Measurements from ENCODE around the gene ACADS. TPM values are rescaled to one million over a fixed set of nuclear protein-coding genes. Genes with fewer than 3 reads are reported as not detected.

ACADS gene
- total RNA-seq, 1 donor from 2014 or later, result 0.88 TPM

GRCh38 chr12:120763250-120763649, 37.6 kb downstream of the ACADS start:
- H3F3A ChIP-seq (ENCODE audit: low read depth), result no peaks in the 10 kb centered on the region
- no peaks in the 10 kb centered on the region for H3K79me2 ChIP-seq (ENCODE audit: low read depth)
- DNase-seq (ENCODE audit: low spot score), result no peak
- no peak overlapping the region for H2AFZ ChIP-seq (replicated peaks)
- peaks cover 40% of the 10 kb centered on the region for H3K36me3 Mint-ChIP-seq
- no peaks in the 10 kb centered on the region for H3K36me3 ChIP-seq
- no peak overlapping the region for H3K27ac Mint-ChIP-seq
- H3K9me3 ChIP-seq (ENCODE audit: low read depth), result no peaks in the 10 kb centered on the region
- H3K9ac ChIP-seq, result no peak overlapping the region
- H3K9me3 Mint-ChIP-seq, result no peaks in the 10 kb centered on the region
- H3K4me3 Mint-ChIP-seq, result no peak overlapping the region
- H3K4me3 ChIP-seq, result no peak overlapping the region
- H3K27ac ChIP-seq, result no peak overlapping the region
- no peaks in the 10 kb centered on the region for H3K4me1 ChIP-seq
- peaks cover 2% of the 10 kb centered on the region for H3K27me3 Mint-ChIP-seq (ENCODE audit: insufficient read depth, low read depth)
- H4K20me1 ChIP-seq (ENCODE audit: low read depth), result no peaks in the 10 kb centered on the region
- TF ChIP-seq CTCF (IDR thresholded peaks at IDR 0.05), result no peak
- TF ChIP-seq EZH2phosphoT487 (IDR thresholded peaks at IDR 0.05), result no peak
- no peak for TF ChIP-seq EZH2 (IDR thresholded peaks at IDR 0.05)
- H3K27me3 ChIP-seq, result no peaks in the 10 kb centered on the region
- H3K4me1 Mint-ChIP-seq, result peaks cover 18% of the 10 kb centered on the region
- H3K4me2 ChIP-seq, result no peak overlapping the region

GRCh38 chr12:120764816-120765215, 39.2 kb downstream of the ACADS start:
- H3K36me3 Mint-ChIP-seq, result peaks cover 49% of the 10 kb centered on the region
- no peaks in the 10 kb centered on the region for H3K9me3 ChIP-seq (ENCODE audit: low read depth)
- no peak for TF ChIP-seq CTCF (IDR thresholded peaks at IDR 0.05)
- no peak for TF ChIP-seq EZH2phosphoT487 (IDR thresholded peaks at IDR 0.05)
- no peak for TF ChIP-seq EZH2 (IDR thresholded peaks at IDR 0.05)

GRCh38 chr12:120766566-120766965, 40.9 kb downstream of the ACADS start:
- Histone ChIP-seq H3F3A (ENCODE audit: low read depth) (peaks cover 14% of the 10 kb centered on the region), H3K9ac (no peak overlapping the region), H3K4me1 (peaks cover 17% of the 10 kb centered on the region), H3K79me2 (ENCODE audit: low read depth) (no peaks in the 10 kb centered on the region), H2AFZ (replicated peaks) (no peak overlapping the region), H3K27ac (no peak overlapping the region), H3K4me3 (no peak overlapping the region), H3K27me3 (no peaks in the 10 kb centered on the region), H3K36me3 (no peaks in the 10 kb centered on the region), H3K4me2 (no peak overlapping the region), H4K20me1 (ENCODE audit: low read depth) (peaks cover 20% of the 10 kb centered on the region), H3K9me3 (ENCODE audit: low read depth) (no peaks in the 10 kb centered on the region)
- no peak for DNase-seq (ENCODE audit: low spot score)
- Mint-ChIP-seq H3K4me1 (peaks cover 29% of the 10 kb centered on the region), H3K4me3 (no peak overlapping the region), H3K9me3 (no peaks in the 10 kb centered on the region), H3K36me3 (peaks cover 42% of the 10 kb centered on the region), H3K27ac (no peak overlapping the region), H3K27me3 (ENCODE audit: insufficient read depth, low read depth) (peaks cover 2% of the 10 kb centered on the region)
- TF ChIP-seq EZH2 (IDR thresholded peaks at IDR 0.05) (no peak), CTCF (IDR thresholded peaks at IDR 0.05) (no peak)

More at GRCh38 chr12:120764816-120765215, 39.2 kb downstream of the ACADS start:
- H4K20me1 ChIP-seq (ENCODE audit: low read depth), result peaks cover 3% of the 10 kb centered on the region
- no peak overlapping the region for H3K4me3 ChIP-seq
- no peak overlapping the region for H3K4me2 ChIP-seq
- no peak overlapping the region for H3K4me3 Mint-ChIP-seq
- no peaks in the 10 kb centered on the region for H3K36me3 ChIP-seq
- H3K27ac ChIP-seq, result no peak overlapping the region
- H3K9me3 Mint-ChIP-seq, result no peaks in the 10 kb centered on the region
- H3K79me2 ChIP-seq (ENCODE audit: low read depth), result no peaks in the 10 kb centered on the region
- DNase-seq (ENCODE audit: low spot score), result no peak
- H3K27me3 ChIP-seq, result no peaks in the 10 kb centered on the region
- H3F3A ChIP-seq (ENCODE audit: low read depth), result no peaks in the 10 kb centered on the region
- H2AFZ ChIP-seq (replicated peaks), result no peak overlapping the region
- H3K4me1 ChIP-seq, result no peaks in the 10 kb centered on the region
- H3K4me1 Mint-ChIP-seq, result peaks cover 24% of the 10 kb centered on the region
- H3K27me3 Mint-ChIP-seq (ENCODE audit: insufficient read depth, low read depth), result peaks cover 2% of the 10 kb centered on the region
- no peak overlapping the region for H3K9ac ChIP-seq
- no peak overlapping the region for H3K27ac Mint-ChIP-seq

Measured in neural progenitor cell (in vitro differentiated cells).